C4-2B (cell line): ENCODE data around the gene KLHL2.
"Not testable (repeated sequence)": the region's sequence is repeated elsewhere in the genome, so short reads cannot be mapped to it uniquely, and the experiment has no call there.

Experiments used
- H3K27ac ChIP-seq: fragments of 450-650 bp; 2 replicates; pipeline ENCODE4 v1.5.1; 2017
- ZFX ChIP-seq: fragments of 450-650 bp; IDR thresholded peaks from 2 replicates; pipeline ENCODE4 v1.6.1; 2017
- TF ChIP-seq, protein P1 (sequence below): fragments of 450-650 bp; conservative IDR thresholded peaks from 2 replicates; pipeline ENCODE4 v1.5.1; 2017; ENCODE audit warnings: mild to moderate bottlenecking

Gene KLHL2

DNA sequence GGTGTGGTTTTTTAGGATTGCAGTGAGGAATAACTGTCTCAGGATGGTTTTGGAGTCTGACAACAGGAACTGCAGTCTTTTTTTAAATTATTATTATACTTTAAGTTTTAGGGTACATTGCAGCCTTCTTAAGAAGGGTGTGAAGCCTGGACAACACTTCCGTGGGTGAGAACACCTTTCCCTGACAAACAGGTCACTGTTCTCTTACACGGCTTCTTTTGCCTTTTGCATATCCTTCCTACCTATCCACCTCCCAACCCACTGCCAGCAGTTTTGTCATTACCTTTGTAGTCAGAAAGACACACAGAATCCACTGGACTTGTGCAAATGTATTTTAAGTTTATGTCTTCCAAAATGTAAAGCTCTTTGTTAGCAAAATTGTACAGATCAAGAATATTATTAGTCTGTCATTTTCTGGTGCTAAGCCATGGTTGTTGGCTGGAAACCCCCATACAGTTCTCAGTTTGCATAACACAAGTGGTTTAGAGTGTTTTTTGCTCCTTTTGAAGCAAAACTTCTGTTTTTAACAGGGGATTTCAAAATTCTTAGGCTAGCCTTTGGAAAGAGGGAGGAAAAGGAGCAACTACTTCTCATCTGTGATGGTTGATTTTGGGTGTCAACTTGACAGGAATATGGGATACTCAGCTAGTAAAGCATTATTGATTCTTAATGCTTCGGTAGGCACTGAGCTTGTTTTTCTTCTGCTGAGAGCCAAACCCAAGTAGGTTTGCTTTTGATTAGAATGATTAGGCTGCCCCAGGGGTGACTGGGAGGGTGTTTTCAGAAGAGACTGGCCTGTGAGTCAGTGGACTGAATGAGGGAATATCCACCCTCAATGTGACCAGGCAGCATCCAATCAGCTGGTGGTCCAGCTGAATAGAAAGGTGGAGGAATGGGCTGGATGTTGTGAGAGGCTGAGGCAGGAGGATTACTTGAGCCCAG, 29.4 kb upstream of the KLHL2 start:
- TF ChIP-seq, protein P1, sequence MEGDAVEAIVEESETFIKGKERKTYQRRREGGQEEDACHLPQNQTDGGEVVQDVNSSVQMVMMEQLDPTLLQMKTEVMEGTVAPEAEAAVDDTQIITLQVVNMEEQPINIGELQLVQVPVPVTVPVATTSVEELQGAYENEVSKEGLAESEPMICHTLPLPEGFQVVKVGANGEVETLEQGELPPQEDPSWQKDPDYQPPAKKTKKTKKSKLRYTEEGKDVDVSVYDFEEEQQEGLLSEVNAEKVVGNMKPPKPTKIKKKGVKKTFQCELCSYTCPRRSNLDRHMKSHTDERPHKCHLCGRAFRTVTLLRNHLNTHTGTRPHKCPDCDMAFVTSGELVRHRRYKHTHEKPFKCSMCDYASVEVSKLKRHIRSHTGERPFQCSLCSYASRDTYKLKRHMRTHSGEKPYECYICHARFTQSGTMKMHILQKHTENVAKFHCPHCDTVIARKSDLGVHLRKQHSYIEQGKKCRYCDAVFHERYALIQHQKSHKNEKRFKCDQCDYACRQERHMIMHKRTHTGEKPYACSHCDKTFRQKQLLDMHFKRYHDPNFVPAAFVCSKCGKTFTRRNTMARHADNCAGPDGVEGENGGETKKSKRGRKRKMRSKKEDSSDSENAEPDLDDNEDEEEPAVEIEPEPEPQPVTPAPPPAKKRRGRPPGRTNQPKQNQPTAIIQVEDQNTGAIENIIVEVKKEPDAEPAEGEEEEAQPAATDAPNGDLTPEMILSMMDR = no peak
- TF ChIP-seq ZFX = no peak
- H3K27ac ChIP-seq = no peak overlapping the region

DNA sequence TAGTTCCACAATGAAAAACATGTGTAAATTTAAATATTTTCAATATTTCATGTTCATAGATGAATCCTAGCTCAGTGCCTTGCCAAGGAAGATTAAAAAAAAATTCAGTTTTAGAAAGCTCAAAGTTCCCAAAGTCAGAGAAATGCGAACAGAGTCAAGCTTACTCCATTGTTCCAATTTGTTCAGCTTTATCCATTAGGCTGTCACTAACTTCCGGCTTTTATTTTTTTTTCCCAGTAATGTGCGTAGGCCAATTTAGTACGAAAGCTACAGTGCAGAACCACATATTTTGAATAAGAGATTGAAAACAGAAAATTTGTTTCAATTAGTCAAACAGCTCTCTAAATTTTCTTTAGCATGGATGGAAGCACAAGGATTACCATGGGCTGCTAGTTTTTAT, 23.1 kb upstream of the KLHL2 start:
- TF ChIP-seq, protein P1 = no peak
- TF ChIP-seq ZFX = no peak

DNA sequence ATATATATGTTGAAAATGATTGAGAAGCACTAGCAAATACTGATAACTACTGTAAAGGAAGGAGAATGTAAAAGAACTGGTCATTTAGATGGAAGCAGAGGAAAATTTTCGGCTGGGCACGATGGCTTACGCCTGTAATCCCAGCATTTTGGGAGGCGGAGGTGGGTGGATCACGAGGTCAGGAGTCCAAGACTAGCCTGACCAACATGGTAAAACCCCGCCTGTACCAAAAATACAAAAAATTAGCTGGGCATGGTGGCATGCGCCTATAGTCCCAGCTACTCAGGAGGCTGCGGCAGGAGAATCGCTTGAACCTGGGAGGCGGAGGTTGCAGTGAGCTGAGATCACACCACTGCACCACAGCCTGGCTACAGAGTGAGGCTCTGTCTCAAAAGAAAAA, 22.4 kb upstream of the KLHL2 start:
- H3K27ac ChIP-seq = not testable (repeated sequence)

More for the DNA sequence above, 23.1 kb upstream of the KLHL2 start:
- no peak overlapping the region for H3K27ac ChIP-seq

DNA sequence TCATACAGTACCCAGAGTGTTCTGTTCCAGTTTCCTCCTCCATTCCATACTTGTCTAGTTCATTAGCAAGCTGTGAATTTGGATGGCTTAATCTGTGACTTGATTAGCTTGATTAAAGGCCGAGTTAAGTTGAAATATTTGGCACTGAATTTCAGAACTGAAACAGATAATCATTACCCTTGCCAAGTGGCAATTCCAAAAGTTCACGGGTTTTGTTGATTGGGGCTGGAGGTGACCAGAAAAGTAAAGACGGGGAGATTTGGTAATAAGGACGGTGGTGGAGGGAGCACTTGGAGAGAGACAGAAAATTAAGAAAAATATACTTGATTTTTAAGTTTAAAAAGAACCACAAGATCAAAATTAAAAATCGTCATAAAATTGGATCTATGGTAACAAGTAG, 21.9 kb upstream of the KLHL2 start:
- no peak overlapping the region for H3K27ac ChIP-seq
- TF ChIP-seq, protein P1 = no peak
- no peak for TF ChIP-seq ZFX

DNA sequence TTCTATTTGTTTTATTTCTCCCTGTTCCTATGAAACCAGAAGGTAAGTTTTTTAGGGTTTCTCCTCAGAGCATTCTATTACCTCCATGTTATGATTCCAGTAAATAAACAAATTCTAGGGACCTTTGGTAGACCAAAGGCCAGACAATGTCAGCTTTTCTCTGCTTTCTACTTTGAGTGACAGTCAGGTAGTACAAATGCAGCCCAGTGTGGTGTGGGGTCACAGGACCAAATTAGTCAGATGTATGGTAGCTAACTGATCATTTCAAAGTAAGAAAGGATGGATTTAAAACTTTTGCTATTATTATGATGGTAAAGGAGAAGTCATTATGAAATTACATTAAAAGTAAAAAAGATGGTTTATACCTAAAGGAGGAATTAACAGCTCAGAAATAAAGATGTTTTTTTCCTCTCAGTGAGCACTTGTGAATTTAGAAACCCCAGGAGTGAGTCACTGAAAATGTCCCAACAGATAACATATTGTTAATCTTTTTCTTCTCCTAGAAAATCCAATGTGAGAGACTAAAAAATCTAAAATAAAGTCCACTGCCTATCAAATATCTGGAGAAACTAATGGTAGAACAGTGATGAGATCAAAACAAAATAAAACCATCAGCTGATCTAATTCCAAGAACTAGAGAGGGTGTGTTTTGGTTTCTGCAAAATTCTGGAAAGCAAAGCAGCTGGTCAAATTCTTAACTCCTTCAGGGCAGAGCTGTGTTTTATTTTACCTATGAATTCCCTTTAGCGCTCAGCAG, 16.6 kb upstream of the KLHL2 start:
- H3K27ac ChIP-seq = no peak overlapping the region

DNA sequence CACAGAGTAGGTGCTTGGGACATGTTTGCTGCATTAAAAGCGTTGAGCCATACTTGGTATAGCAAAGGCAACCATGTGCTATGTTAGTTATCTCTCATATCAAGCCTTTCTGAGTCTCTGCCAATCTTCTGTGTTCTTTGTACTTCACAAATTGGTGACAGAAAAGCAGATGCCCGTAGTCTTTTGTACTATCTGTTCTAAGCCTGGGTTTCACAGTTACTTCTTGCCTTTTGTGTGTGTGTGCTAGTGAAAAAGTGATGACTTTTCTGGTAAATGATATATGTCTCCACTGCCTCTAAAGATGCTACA, 16.1 kb upstream of the KLHL2 start:
- TF ChIP-seq, protein P1 = no peak
- no peak for TF ChIP-seq ZFX
- no peak overlapping the region for H3K27ac ChIP-seq

More for the DNA sequence above, 16.6 kb upstream of the KLHL2 start:
- TF ChIP-seq, protein P1 = no peak
- no peak for TF ChIP-seq ZFX

DNA sequence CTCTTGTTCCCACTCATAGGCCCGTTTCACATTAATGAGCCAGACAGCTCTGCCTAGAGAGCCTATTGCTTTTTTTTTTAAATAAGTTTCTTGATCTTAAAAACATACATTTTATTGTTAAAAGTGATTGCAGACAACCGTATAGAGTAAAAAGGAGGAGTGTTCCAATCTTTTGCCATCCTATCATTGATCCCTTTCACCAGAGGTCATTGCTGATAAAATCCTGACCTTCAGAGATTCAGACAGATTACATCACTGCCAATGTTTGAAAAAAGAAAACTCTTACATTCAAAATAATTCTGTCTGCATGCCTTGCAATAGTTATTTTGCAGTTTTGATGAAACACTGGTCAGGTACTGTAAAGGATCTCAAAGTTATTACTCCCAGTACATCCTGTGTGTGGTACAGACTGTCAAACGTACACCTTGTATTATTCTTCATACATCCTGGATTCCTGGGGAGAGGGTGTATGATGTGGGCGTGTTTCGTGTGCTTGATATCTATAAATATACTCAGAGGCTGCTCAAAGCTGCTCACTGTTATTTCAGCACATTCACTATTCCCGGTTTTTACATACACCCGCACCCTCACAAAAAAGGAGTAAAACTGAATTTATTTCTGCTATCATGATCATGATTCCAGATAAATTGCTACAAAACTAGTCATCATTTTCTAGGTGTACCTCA, 15.4 kb upstream of the KLHL2 start:
- no peak overlapping the region for H3K27ac ChIP-seq
- TF ChIP-seq ZFX = no peak
- TF ChIP-seq, protein P1 = no peak
